CD4-positive, alpha-beta T cell treated with Interleukin-15 for 4 hours (primary cell): Measurements from ENCODE around the gene ZNF280D.

Source experiments
- DNase-seq: peaks from one replicate; pipeline ENCODE4 v3.0.0-alpha.2; 2020; ENCODE audit warnings: low spot score

The ZNF280D gene

DNA sequence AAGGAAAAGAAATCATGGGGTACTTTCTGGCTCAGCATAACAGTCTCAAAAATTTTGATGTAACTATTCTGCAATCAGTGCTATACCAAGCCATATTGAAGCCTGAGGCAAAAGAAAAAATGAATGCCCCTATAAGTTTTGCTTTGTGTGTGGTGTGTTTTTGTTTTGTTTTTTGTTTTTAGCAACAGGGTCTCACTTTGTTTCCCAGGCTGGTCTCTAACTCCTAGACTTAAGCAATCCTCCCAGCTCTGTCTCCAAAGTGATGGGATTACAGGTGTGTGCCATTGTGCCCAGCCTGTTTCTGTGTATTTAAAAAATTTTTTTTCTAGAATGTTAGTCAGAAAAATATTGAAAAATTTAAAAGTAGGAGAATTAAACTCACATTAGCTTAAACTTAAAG, 93.2 kb downstream of the ZNF280D start:
- no peak for DNase-seq

DNA sequence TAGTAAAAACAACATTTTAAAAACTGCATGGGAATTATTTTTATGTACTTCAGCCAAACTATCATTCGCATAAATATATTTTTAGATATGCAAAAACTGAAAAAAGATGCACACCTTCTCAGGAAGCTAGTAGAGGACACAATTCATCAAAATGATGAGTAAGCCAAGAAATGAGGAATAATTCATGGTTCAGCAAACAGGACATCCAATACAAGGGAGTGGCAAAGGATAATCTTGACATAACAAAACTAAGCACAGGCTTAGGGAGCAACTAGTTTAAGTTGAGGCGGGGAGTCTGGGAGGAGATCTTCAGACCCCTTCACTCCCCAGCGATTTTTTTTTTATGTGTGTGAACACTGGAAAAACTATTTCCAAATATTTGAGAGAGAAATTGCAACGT, 93.7 kb downstream of the ZNF280D start:
- no peak for DNase-seq

DNA sequence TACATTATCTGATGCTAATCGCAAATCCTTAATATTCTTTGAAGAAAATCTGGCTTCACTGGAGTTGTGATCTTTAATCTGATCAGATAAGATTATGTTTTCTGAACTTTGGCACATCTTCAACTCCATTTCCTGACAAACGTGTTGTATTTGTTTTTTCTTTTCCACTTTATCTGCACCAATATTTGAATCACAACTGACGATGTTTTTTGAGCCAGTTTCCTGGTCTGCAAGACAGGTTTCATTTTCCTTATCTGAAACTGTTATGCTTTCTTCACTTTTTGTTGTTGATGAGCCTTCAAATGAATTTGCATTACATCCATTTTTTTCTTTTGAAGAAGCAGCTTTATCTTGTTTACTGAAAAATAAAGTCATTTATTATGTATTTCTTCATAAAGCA, 101.5 kb downstream of the ZNF280D start:
- DNase-seq: no peak

DNA sequence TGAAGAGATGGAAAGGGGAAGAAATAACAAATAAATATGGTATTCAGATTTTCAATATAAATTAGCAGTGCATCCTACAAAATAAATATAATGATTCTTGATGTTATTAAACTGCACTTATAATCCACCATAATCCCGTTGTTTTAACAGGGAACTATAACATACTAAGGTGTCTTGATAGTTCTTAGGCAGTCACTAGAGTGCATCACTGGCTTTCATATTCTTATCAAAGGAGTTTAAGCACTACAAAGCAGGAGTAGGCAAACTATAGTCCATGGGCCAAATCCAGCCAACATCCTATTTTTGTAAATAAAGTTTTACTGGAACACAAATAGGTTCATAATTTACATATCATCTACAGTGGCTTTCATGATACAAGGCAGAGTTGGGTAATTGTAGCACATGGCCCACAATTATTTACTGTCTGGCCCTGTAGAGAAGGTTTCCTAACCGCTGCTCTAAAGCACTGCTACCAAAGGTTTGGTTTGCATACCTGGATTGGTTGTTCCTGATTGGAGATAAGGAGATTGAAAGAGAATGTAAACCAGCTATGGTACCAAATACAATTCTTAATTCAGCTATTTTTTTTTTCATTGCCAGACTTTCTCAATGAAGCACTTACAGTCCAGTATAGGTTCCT, 104.3 kb downstream of the ZNF280D start:
- DNase-seq: no peak

DNA sequence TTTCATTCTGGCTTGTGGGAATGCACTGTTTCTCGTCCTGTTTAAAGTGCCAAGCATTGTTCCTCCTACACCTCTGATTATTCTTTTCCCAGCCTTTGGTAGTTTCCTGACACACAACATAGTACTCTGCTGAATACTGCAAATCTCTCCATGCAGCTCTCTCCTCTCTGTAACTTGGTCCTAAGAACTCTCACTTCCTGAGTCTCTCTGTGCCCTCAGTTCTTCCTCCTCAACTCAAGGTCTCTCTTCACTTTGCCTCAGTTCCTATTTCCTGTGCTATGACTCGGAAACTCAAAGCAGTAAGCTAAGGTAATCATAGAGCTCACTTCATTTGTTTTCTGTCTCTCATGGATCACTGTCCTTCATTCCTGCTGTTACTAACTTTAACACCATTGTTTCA, 113.4 kb downstream of the ZNF280D start:
- DNase-seq: no peak

DNA sequence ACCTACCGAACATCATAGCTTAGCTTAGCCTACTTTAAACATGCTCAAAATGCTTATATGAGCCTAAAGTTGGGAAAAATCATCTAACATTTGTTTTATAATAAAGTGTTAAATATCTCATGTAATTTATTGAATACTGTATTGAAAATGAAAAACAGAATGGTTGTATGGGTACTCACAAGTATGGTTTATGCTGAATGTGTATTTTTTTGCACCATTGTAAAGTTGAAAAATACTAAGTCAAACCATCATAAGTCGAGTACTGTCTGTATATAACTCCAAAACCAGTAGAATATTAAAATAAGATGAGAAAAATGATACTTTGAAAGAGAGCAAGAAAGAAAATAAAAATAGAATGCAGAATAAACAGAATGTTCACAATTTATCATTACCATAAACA, 115.7 kb downstream of the ZNF280D start:
- no peak for DNase-seq

DNA sequence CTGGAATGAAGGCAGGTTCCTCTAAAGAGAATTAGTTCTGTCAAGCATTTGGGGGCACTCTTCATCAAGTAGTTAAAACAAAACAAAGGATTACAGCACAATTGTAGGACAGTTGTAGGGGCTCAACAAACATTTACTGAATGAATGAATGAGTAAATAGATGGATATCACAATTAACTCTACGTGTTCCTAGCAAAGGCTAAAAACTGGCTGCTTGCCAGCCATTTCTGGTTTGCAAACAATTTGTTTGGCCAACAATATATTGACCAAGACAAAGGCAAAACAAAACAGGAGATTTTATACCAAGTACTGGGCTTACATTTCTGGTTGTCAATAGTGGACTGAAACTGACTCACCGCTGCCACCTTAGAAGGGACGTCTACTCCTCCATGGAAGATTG, 116.8 kb downstream of the ZNF280D start:
- DNase-seq: no peak

DNA sequence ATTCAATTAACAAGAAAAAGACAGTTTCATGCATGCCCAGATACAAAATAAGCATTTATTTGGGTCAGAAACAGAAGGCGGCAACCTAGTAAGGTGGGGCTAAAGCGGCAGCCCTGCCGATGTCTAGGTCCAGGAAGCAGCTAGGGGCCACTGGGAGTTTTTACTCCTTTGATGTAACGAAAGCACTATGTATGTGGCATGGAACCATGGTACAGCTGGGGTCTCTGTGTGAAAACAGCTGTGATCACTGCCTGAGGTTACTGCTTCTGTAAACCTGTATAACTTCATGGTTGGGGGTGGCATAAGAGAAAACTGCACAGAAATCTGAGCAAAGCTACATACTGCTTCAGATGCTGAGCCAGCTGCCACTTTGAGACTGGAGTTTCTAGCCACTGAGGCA, 119.5 kb downstream of the ZNF280D start:
- no peak for DNase-seq

DNA sequence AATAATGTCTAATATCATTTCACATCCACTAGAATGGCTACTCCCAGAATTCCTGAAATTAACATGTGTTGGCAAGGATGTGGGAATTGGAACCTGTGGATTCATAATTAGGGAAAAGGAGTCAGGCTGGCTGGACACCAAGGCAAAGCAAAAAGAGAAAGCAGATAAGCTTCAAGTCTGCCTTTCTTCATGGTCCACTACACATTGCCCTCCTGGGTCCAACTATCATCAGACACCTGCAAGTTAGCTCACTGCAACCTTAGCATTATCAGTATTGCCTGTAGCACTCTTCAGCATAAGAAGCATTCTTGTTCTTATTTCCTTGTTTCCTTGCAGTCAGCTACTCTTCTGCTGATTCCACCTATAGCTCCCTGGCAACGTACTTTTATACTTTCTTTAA, 124.3 kb downstream of the ZNF280D start:
- DNase-seq: no peak

DNA sequence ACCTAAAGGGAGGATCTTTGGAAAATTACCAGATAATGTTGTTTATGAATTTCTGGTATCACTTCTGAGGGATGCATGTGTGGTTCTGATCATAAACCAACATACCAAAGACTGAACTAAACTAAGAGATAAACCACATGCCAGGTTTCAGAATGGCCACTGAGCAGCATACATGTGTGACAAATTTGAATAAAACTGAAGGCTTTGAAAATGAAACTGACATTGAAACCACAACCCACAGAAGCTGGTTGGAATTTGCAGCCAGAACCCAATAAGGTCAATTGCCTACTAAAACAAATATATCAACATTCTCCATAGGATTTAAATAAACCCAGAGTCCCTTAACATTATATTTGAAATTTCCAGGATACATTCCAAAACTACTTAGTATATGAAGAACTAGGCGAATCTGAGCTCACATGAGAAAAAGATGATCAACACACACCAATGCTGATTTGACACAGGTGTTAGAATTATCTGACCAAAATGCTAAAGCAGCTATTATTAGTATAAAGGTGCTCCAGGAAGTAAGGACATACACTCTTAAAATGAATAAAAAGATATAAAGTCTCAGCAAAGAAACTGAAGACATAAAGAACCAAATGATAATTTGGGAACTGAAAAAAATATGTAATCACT, 125.0 kb downstream of the ZNF280D start:
- no peak for DNase-seq

DNA sequence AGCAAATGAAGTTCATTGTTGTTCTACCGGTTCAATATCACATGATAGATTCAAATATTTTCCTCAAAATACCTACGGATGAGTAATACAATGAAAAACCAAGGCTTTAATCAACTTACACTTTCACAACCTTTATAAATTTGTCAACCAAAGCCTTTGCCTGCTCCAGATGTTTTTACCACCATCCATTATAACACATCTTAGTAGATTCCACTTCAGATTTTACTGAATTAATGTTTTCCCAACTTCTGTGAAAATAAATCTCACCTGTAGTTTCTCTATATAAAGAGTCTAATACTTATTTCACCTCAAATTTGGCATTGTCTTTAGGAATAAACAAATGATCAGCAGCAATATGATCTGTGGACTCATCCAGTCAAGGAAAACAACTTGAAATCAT, 131.1 kb downstream of the ZNF280D start:
- DNase-seq: no peak

DNA sequence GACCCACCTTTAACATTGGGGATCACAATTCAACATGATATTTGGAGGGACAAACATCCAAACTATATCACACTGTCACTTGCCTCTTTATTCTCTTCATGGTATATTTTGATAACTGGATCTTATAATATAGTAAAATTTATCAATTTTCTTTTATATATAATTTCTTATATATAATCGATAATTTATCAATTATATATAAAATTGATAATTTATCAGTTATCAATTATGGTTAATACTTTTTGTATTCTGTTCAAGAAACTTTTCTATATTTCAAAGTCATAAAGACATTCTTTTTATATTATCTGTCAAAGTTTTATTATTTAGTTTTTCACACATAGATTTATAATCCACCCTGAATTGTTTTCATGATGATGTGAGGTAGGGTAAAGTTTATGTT, 132.9 kb downstream of the ZNF280D start:
- no peak for DNase-seq

DNA sequence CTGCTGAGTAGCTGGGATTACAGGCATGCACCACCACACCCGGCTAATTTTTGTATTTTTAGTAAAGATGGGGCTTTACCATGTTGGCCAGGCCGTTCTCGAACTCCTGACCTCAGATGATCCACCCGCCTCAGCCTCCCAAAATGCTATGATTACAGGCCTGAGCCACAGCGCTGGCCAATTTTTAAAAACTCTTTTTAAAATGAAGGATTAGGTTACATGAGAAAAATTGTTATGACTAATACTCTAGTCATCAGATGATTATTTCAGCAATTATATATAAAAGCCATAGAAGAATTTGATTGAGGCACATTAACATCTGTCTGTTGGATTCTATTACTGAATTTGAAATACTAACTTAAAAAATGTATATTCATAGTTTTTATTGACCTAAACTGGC, 134.3 kb downstream of the ZNF280D start:
- no peak for DNase-seq

DNA sequence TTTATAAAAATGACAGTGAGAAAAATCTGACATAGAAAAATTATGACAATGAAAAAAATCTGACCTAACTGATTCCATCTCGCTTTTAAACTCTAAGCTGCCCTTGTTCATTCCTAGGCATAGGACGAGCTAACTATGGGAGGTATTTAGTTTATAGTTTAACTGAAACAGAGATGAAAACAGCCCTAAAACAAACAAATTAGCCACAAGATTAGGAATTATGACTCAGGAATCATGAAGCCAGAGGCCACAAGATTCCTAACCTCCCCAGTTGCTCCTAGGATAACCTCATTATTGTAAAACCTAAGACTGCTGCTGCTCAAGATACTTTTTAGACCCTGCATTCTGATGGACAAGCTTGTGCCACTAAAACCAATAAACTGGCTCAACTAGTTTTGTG, 145.6 kb downstream of the ZNF280D start:
- DNase-seq: no peak

DNA sequence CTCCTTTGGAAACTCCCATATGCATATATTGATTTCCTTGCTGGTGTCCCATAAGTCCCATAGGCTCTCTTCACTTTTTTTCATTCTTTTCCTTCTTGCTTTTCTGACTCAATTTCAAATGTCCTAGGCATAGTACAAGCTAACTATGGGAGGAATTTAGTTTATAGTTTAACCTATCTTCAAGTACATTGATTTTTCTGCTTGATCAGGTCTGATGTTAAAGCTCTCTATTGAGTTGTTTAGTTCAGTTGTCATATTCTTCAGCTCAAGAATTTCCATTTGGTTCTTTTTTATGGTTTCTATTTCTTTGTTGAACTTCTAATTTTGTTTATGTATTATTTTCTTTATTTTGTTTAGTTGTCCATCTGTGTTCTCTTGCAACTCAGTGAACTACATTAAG, 147.1 kb downstream of the ZNF280D start:
- no peak for DNase-seq

DNA sequence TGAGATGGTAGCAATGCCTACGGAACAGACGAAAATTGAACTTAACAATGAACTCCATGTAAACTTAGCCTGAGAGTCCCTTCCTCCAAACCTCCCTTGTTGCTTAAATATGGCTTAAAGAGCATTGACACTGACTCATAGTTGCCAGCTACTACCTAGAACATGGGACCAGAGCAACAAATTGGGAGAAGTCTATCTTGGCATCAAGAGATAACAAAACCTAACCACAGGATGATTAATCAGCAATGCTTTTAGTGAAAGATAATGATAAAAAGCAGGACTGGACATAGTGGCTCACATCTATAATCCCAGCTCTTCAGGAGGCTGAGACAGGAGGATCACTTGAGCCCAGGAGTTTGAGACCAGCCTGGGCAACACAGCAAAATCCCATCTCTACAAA, 150.5 kb downstream of the ZNF280D start:
- DNase-seq: no peak
